ENCODE results near the gene ABCB1.
"Not testable (repeated sequence)": the region's sequence is repeated elsewhere in the genome, so short reads cannot be mapped to it uniquely, and the experiment has no call there.

The ABCB1 gene

GRCh38 chr7:87511510-87511909 is 89.2 kb downstream of the ABCB1 start:
- no peak for DNase-seq

- no peak for DNase-seq
Measured at GRCh38 chr7:87510411-87510875, 90.2 kb downstream of the ABCB1 start.

GRCh38 chr7:87507446-87507845 is 93.2 kb downstream of the ABCB1 start:
- DNase-seq: no peak

GRCh38 chr7:87506246-87507180 is 94.2 kb downstream of the ABCB1 start:
- DNase-seq: no peak

- no peak for DNase-seq
Measured at GRCh38 chr7:87505557-87506245, 95.0 kb downstream of the ABCB1 start.

DNA sequence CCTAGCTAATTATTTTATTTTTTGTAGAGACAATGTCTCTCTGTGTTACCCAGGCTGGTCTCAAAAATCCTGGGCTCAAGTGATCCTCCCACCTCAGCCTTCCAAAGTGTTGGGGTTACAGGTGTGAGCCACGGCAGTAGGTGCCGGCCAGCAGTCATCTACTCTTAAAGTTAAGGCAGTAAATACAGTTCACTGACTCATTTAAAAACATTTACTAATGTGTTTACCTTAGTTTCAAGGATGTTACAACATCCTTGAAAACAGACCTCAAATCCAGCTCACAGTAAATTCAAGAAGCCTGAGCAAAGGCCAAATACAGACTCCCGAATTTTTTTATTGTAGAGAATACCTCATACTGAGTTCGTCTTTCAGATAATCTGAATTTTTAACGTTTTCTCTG is 95.6 kb downstream of the ABCB1 start:
- no peak for DNase-seq

DNA sequence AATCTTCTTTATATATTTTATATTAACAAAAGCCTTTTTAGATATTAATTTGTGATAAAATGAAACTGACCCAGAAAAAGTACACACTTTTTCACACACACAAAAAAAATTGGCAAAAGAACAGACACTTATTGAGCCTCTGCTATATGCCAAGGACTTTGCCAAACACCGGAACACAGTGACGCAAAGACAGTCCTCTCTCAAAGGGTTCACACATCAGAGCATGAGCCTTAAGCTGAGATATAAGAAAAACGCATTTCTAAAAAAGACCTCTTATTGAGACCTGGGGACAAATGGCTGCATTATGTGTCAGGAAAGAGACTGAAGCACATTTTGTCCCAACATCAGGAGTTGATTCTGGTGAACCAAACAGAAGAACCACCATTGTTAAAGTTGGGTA is 101.2 kb downstream of the ABCB1 start:
- no peak for DNase-seq

GRCh38 chr7:87498893-87499292 is 101.8 kb downstream of the ABCB1 start:
- DNase-seq: no peak

- no peak for DNase-seq
Measured at GRCh38 chr7:87497482-87497881, 103.2 kb downstream of the ABCB1 start.

DNA sequence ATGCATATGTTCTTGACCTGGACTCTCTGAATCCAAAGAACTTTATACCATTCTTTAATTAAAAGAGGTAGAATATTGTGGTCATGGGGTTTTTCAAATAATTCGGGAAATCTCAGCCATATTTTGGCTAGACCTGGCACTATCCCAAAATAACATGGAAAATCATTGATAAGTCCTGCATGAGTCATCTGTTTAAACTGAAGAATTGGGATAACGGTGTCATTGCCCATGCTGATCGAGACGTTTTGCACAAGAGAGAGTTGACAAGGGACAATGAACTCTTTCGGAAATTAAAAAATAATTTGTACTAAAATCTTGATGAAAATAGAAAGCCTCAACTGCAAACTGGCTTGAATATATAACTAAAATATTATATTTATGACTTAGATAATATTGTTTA is 105.3 kb downstream of the ABCB1 start:
- DNase-seq: no peak

GRCh38 chr7:87494454-87494853 is 106.2 kb downstream of the ABCB1 start:
- DNase-seq: no peak

- DNase-seq: no peak
Measured at GRCh38 chr7:87483131-87483530, 117.6 kb downstream of the ABCB1 start.

GRCh38 chr7:87482115-87482514 is 118.6 kb downstream of the ABCB1 start:
- no peak for DNase-seq

GRCh38 chr7:87480386-87480785 is 120.3 kb downstream of the ABCB1 start:
- no peak for DNase-seq

GRCh38 chr7:87479951-87480350 is 120.7 kb downstream of the ABCB1 start:
- no peak for DNase-seq

- DNase-seq: no peak
Measured at GRCh38 chr7:87476179-87476557, 124.5 kb downstream of the ABCB1 start.

DNA sequence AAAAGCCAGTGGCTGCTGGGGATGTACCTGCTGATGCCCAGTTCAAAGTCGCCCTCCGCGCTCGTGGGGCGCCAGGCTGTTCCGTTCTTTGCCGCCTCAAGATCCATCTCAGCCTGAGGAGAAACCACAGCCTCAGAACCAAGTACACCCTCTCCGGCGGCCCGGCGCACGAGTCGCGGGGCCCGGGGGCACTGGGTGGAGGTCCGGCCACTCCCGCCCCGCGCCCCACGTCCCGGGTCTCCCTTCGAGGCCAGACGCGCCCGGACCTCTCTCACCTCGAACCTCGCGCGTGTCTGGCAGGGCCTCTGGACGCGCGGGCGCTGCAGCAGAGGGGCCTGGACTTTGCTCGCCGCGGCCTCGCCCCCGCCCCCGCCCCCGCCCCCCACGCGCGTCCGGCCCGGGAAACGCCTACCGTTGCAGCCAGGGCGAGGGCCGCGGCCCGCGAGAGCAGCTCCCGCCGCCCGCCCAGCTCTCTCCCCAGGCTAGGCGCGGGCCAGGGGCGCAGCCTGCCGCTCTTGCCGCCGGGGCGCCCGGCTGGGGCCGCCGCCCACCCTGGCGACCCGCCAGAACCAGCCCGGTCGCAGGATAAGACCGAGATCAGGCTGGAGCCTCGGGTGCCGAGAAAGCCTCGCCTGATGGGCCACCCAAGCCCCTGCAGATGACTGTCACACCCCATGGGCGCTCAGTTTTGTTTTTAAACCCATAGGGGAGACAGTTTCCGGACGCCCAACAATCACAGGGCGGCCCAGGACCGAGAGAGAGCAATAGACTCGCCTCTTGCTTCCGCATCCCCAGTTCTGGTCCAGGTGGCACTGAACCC is 125.1 kb downstream of the ABCB1 start, which contains the start of gene ABCB4:
TSS of gene ABCB4 (minus strand) at position 322 of the 820 bp plus-strand sequence. CDS start at position 107, 215 bp downstream.
- no peak for DNase-seq

- no peak for DNase-seq
Measured at GRCh38 chr7:87474533-87475358, 125.9 kb downstream of the ABCB1 start.

GRCh38 chr7:87473986-87474385 is 126.7 kb downstream of the ABCB1 start:
- DNase-seq: no peak

DNA sequence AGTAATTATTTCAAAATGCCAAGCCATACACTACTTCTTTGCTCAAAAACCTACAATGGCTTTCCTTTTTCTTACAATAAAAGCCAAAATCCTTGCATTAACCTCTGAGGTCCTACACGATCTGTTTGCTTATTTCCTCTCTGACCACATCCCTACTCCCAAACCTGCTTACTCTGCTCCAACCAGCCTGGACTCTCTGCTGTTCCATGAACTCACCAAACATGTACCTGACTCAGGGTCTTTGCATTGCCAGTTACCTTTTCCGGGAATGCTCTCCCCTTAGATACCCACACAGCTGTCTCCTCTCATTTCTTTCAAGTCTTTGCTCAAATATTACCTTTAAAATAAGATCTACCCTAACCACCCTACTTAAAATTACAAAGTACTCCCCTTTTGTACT is 127.5 kb downstream of the ABCB1 start:
- DNase-seq: no peak

GRCh38 chr7:87471473-87471872 is 129.2 kb downstream of the ABCB1 start:
- DNase-seq: no peak

GRCh38 chr7:87469204-87469603 is 131.5 kb downstream of the ABCB1 start:
- DNase-seq: not testable (repeated sequence)
